NB4 (cell line): Measurements from ENCODE around the gene HSP90AB1.

Experiments
- CTCF ChIP-seq: IDR thresholded peaks from one replicate; pipeline ENCODE4 v1.5.1; 2012; ENCODE audit warnings: low read depth, low read length
- POLR2A ChIP-seq: IDR thresholded peaks from 2 replicates; pipeline ENCODE4 v1.6.1; 2011; ENCODE audit warnings: mild to moderate bottlenecking; ENCODE audit not compliant: insufficient read length; ENCODE audit errors: extremely low read depth

GRCh38 chr6:44203955-44204354 lies 42.9 kb upstream of the HSP90AB1 start:
- no peak for TF ChIP-seq CTCF
- TF ChIP-seq POLR2A: no peak
